HL-60 (cell line): ENCODE measurements around the gene SMARCA4.

Source experiments
- DNase-seq, 2 experiments: peaks; one replicate each; pipeline ENCODE4 v3.0.0-alpha.2; 2010 to 2020; ENCODE audit warnings: low read depth in 1 of 2, low spot score in 1 of 2
- H3K27ac ChIP-seq: fragments of 250-450 bp; sonication (Bioruptor Pico); replicated peaks from 2 replicates; pipeline ENCODE4 v1.5.1; 2020; ENCODE audit warnings: mild to moderate bottlenecking, moderate library complexity
- H3K27me3 ChIP-seq: fragments of 250-450 bp; sonication (Bioruptor Pico); 2 replicates; pipeline ENCODE4 v1.5.1; 2021; ENCODE audit warnings: mild to moderate bottlenecking, moderate library complexity; ENCODE audit not compliant: insufficient read depth, poor library complexity, severe bottlenecking
- H3K4me3 ChIP-seq: replicated peaks from 2 replicates; pipeline ENCODE4 v1.5.1; 2011; ENCODE audit warnings: mild to moderate bottlenecking, control low read depth, low read length; ENCODE audit not compliant: insufficient read depth
- GABPA ChIP-seq: IDR thresholded peaks from 2 replicates; pipeline ENCODE4 v1.6.1; 2012; ENCODE audit warnings: low read depth
- POLR2AphosphoS5 ChIP-seq: IDR thresholded peaks from 2 replicates; pipeline ENCODE4 v1.6.1; 2012; ENCODE audit warnings: low read depth
- SPI1 ChIP-seq: IDR thresholded peaks from 2 replicates; pipeline ENCODE4 v1.6.1; 2012; ENCODE audit warnings: low read depth, mild to moderate bottlenecking, borderline replicate concordance
- TF ChIP-seq, protein P1 (sequence below): IDR thresholded peaks from one replicate; pipeline ENCODE4 v1.5.1; 2011; ENCODE audit warnings: low read length, control low read depth, inconsistent platforms; ENCODE audit not compliant: insufficient read depth
- TF ChIP-seq, protein P2 (sequence below): IDR thresholded peaks from 2 replicates; pipeline ENCODE4 v1.6.1; 2012; ENCODE audit warnings: low read depth; ENCODE audit not compliant: insufficient replicate concordance

SMARCA4 gene

DNA sequence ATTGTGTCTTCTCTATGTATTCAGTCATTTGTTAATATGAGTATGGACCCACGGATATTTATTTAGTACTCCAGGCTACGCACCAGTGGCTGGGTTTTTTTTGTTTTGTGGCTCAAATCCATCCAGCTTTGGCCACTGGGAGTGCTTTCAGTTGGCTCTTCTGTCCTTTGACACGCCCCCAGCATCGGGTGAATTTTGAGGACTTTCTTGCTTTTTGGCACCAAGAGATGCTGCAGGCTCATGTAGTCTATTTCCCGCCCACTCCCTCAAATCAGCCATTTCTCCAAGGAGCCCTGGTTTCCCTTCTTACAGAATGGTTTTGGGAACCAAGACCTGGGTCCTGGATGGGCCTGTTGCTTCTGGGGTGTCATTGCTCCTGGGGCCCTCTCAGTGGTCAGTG lies 55.8 kb downstream of the SMARCA4 start:
- no peaks in the 10 kb centered on the region for H3K27me3 ChIP-seq
- DNase-seq: no peak
- H3K27ac ChIP-seq: no peak overlapping the region
- TF ChIP-seq, protein P1, sequence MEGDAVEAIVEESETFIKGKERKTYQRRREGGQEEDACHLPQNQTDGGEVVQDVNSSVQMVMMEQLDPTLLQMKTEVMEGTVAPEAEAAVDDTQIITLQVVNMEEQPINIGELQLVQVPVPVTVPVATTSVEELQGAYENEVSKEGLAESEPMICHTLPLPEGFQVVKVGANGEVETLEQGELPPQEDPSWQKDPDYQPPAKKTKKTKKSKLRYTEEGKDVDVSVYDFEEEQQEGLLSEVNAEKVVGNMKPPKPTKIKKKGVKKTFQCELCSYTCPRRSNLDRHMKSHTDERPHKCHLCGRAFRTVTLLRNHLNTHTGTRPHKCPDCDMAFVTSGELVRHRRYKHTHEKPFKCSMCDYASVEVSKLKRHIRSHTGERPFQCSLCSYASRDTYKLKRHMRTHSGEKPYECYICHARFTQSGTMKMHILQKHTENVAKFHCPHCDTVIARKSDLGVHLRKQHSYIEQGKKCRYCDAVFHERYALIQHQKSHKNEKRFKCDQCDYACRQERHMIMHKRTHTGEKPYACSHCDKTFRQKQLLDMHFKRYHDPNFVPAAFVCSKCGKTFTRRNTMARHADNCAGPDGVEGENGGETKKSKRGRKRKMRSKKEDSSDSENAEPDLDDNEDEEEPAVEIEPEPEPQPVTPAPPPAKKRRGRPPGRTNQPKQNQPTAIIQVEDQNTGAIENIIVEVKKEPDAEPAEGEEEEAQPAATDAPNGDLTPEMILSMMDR: no peak
- TF ChIP-seq, protein P2, sequence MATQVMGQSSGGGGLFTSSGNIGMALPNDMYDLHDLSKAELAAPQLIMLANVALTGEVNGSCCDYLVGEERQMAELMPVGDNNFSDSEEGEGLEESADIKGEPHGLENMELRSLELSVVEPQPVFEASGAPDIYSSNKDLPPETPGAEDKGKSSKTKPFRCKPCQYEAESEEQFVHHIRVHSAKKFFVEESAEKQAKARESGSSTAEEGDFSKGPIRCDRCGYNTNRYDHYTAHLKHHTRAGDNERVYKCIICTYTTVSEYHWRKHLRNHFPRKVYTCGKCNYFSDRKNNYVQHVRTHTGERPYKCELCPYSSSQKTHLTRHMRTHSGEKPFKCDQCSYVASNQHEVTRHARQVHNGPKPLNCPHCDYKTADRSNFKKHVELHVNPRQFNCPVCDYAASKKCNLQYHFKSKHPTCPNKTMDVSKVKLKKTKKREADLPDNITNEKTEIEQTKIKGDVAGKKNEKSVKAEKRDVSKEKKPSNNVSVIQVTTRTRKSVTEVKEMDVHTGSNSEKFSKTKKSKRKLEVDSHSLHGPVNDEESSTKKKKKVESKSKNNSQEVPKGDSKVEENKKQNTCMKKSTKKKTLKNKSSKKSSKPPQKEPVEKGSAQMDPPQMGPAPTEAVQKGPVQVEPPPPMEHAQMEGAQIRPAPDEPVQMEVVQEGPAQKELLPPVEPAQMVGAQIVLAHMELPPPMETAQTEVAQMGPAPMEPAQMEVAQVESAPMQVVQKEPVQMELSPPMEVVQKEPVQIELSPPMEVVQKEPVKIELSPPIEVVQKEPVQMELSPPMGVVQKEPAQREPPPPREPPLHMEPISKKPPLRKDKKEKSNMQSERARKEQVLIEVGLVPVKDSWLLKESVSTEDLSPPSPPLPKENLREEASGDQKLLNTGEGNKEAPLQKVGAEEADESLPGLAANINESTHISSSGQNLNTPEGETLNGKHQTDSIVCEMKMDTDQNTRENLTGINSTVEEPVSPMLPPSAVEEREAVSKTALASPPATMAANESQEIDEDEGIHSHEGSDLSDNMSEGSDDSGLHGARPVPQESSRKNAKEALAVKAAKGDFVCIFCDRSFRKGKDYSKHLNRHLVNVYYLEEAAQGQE: no peak
- no peak for TF ChIP-seq SPI1
- no peak for TF ChIP-seq POLR2AphosphoS5
- no peak for TF ChIP-seq GABPA
- H3K4me3 ChIP-seq: no peak overlapping the region

DNA sequence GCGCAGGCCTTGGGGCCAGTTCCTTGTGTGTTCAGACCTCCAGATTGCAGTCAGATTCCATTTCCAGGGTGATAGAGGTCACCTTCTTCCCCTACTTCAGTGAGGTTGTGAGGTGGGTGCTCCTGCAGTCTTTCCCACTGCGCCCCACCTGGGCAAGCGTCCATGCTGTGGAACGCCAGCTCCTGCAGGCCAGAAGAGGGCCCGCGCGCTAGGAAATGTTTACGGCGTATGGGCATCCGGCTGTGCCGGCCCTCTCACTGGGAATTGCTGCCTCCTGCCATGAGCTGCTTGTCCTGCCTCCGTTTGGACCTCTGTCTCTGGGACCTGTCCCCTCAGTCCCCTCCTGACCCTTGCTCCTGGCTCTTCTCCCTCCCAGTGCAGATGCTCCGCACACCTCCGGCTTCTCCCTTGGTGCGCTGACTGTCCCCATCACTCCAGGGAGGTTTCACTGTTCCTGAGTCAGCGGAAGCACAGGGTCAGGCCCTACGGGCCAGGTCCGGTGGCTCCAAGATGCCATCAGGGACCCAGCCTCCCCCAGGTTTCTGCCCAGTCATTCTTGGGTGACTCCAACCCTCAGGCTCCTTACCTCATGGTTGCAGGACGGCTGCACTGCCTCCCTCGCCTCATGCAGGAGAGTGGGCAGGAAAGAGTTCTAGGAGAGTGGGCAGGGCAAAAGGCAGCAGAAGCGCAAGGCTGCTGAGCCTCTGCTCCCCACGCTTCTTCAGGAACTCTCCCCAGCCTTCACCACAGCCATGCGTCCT lies 56.6 kb downstream of the SMARCA4 start:
- TF ChIP-seq POLR2AphosphoS5: no peak
- Histone ChIP-seq H3K27ac (no peak overlapping the region), H3K4me3 (no peak overlapping the region), H3K27me3 (no peaks in the 10 kb centered on the region)
- DNase-seq: no peak

DNA sequence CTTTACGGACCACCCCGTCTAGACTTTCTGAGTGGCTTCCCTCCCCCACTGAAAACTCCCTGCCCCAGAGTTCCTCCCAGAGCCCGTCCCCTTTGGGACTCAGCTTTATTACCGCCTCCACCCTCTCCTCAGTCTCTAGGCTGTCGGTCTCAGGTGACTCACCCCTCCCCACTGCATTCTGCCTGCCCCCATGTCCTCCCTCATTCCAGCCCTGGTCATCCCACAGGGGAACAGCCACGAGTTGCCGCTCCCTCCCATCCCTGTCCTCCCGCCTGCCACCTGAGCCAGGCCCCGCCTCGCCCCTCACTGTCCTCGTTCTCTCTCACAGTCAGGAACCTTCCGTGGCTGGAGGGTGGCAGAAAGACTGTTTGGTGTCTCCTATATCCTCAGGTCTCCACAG lies 57.3 kb downstream of the SMARCA4 start:
- Histone ChIP-seq H3K27ac (no peak overlapping the region), H3K27me3 (no peaks in the 10 kb centered on the region), H3K4me3 (no peak overlapping the region)
- DNase-seq: no peak
- TF ChIP-seq, protein P1: no peak
- TF ChIP-seq SPI1 (no peak), GABPA (no peak), POLR2AphosphoS5 (no peak)
- TF ChIP-seq, protein P2: no peak

DNA sequence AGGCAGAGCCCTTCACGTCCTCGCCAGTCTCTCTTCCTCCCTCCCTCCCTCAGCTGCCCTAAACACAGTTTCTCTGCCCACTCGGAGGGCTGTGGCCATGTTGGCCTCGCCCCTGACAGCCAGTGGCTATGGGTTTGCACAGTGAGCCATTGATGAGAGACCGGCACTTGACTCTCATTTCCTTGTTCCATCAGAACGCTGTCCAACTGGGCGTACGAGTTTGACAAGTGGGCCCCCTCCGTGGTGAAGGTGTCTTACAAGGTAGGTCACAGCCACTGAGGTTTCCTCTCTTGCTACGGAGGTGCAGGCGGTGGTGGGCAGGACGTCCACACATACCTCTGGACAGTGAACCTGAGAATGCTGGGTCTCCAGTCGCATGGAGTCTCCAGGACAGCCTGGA lies 57.9 kb downstream of the SMARCA4 start:
- H3K27ac ChIP-seq: no peak overlapping the region
- no peak overlapping the region for H3K4me3 ChIP-seq
- TF ChIP-seq SPI1 (no peak), GABPA (no peak), POLR2AphosphoS5 (no peak)
- TF ChIP-seq, protein P2: no peak
- TF ChIP-seq, protein P1: no peak
- DNase-seq: no peak
- no peaks in the 10 kb centered on the region for H3K27me3 ChIP-seq
